ENCODE measurements around the gene LYPLAL1.
"Not testable (repeated sequence)": the region's sequence is repeated elsewhere in the genome, so short reads cannot be mapped to it uniquely, and the experiment has no call there.

LYPLAL1 gene

GRCh38 chr1:219190605-219191004 is 16.9 kb downstream of the LYPLAL1 start:
- TF ChIP-seq CTCF (IDR thresholded peaks at IDR 0.05; ENCODE audit: extremely low read depth, insufficient read depth, missing control alignments) = no peak
- in situ Hi-C loops (cut with MboI; ENCODE audit: low pct_unique_long_range_greater_than_20kb, low sequenced_read_pairs, unreplicated experiment) = loop anchor here (25.0 kb wide), 1 partner anchor 853 kb away; the partner anchor contains the start of gene TGFB2
- DNase-seq (ENCODE audit: low spot score) = no peak

GRCh38 chr1:219195833-219196232 is 22.2 kb downstream of the LYPLAL1 start:
- in situ Hi-C loops (cut with MboI; ENCODE audit: low pct_unique_long_range_greater_than_20kb, low sequenced_read_pairs, unreplicated experiment) = loop anchor here (25.0 kb wide), 1 partner anchor 859 kb away; the partner anchor contains the start of gene TGFB2
- DNase-seq (ENCODE audit: low spot score) = not testable (repeated sequence)

- DNase-seq (ENCODE audit: low spot score) = no peak
- in situ Hi-C loops (cut with MboI; ENCODE audit: low pct_unique_long_range_greater_than_20kb, low sequenced_read_pairs, unreplicated experiment) = loop anchor here (25.0 kb wide), 1 partner anchor 611 kb away; no protein-coding TSS in a partner anchor
- TF ChIP-seq CTCF (IDR thresholded peaks at IDR 0.05; ENCODE audit: extremely low read depth, insufficient read depth, missing control alignments) = no peak
Measured at GRCh38 chr1:219201656-219202055, 28.0 kb downstream of the LYPLAL1 start.

- no peak for DNase-seq (ENCODE audit: low spot score)
- in situ Hi-C loops (cut with MboI; ENCODE audit: low pct_unique_long_range_greater_than_20kb, low sequenced_read_pairs, unreplicated experiment) = loop anchor here (25.0 kb wide), 1 partner anchor 610 kb away; no protein-coding TSS in a partner anchor
- no peak for TF ChIP-seq CTCF (IDR thresholded peaks at IDR 0.05; ENCODE audit: extremely low read depth, insufficient read depth, missing control alignments)
Measured at GRCh38 chr1:219202567-219202966, 28.9 kb downstream of the LYPLAL1 start.

GRCh38 chr1:219206350-219206749 is 32.7 kb downstream of the LYPLAL1 start:
- no peak for TF ChIP-seq CTCF (IDR thresholded peaks at IDR 0.05; ENCODE audit: extremely low read depth, insufficient read depth, missing control alignments)
- in situ Hi-C loops (cut with MboI; ENCODE audit: low pct_unique_long_range_greater_than_20kb, low sequenced_read_pairs, unreplicated experiment) = loop anchor here (25.0 kb wide), 1 partner anchor 606 kb away; no protein-coding TSS in a partner anchor
- no peak for DNase-seq (ENCODE audit: low spot score)

GRCh38 chr1:219209578-219209977 is 35.9 kb downstream of the LYPLAL1 start:
- DNase-seq (ENCODE audit: low spot score) = no peak
- TF ChIP-seq CTCF (IDR thresholded peaks at IDR 0.05; ENCODE audit: extremely low read depth, insufficient read depth, missing control alignments) = no peak
- in situ Hi-C loops (cut with MboI; ENCODE audit: low pct_unique_long_range_greater_than_20kb, low sequenced_read_pairs, unreplicated experiment) = loop anchor here (25.0 kb wide), 1 partner anchor 603 kb away; no protein-coding TSS in a partner anchor

GRCh38 chr1:219210067-219210466 is 36.4 kb downstream of the LYPLAL1 start:
- no peak for DNase-seq (ENCODE audit: low spot score)
- in situ Hi-C loops (cut with MboI; ENCODE audit: low pct_unique_long_range_greater_than_20kb, low sequenced_read_pairs, unreplicated experiment) = loop anchor here (25.0 kb wide), 1 partner anchor 602 kb away; no protein-coding TSS in a partner anchor

More at GRCh38 chr1:219210067-219210466, 36.4 kb downstream of the LYPLAL1 start:
- TF ChIP-seq CTCF (IDR thresholded peaks at IDR 0.05; ENCODE audit: extremely low read depth, insufficient read depth, missing control alignments) = no peak

Data from GM13977 (cell line).